ENCODE measurements around the gene IL17C.

IL17C gene

GRCh38 chr16:88638323-88639230 lies at the start of gene IL17C:
Gene IL17C (plus strand): TSS chr16:88638572. CDS start chr16:88638642, 70 bp downstream.
- intact Hi-C loops (cut with micrococcal nuclease) = loop anchor here (10.0 kb wide), 2 partner anchors 46 to 54 kb away; partner anchors contain the start of gene SNAI3
- Mint-ChIP-seq H3K9me3 (no peaks in the 10 kb centered on the region), H3K27ac (no peak within 1 kb of the TSS), H3K36me3 (ENCODE audit: low read depth) (peaks cover 20% of the 10 kb centered on the region), H3K4me3 (no peak within 1 kb of the TSS), H3K4me1 (ENCODE audit: low read depth) (peaks cover 83% of the 10 kb centered on the region), H3K27me3 (peaks cover 61% of the 10 kb centered on the region)

GRCh38 chr16:88588754-88589153 lies 49.6 kb upstream of the IL17C start:
- peaks cover 29% of the 10 kb centered on the region for H3K4me1 Mint-ChIP-seq (ENCODE audit: low read depth)
- no peaks in the 10 kb centered on the region for H3K27me3 Mint-ChIP-seq
- peaks cover 70% of the 10 kb centered on the region for H3K36me3 Mint-ChIP-seq (ENCODE audit: low read depth)
- H3K27ac Mint-ChIP-seq = no peak overlapping the region
- no peaks in the 10 kb centered on the region for H3K9me3 Mint-ChIP-seq
- no peak overlapping the region for H3K4me3 Mint-ChIP-seq
- intact Hi-C loops (cut with micrococcal nuclease) = loop anchor here (10.0 kb wide), 1 partner anchor 46 kb away; the partner anchor contains the start of gene IL17C

GRCh38 chr16:88589441-88589840 lies 48.9 kb upstream of the IL17C start:
- intact Hi-C loops (cut with micrococcal nuclease) = loop anchor here (10.0 kb wide), 1 partner anchor 45 kb away; the partner anchor contains the start of gene IL17C
- H3K4me3 Mint-ChIP-seq = no peak overlapping the region
- peaks cover 29% of the 10 kb centered on the region for H3K4me1 Mint-ChIP-seq (ENCODE audit: low read depth)
- no peaks in the 10 kb centered on the region for H3K9me3 Mint-ChIP-seq
- peaks cover 70% of the 10 kb centered on the region for H3K36me3 Mint-ChIP-seq (ENCODE audit: low read depth)
- H3K27ac Mint-ChIP-seq = no peak overlapping the region
- no peaks in the 10 kb centered on the region for H3K27me3 Mint-ChIP-seq

- peak overlapping the region; percentile 81 for H3K27ac Mint-ChIP-seq
- intact Hi-C loops (cut with micrococcal nuclease) = loop anchor here (1.0 to 10.0 kb wide), 3 partner anchors 21 to 113 kb away; partner anchors contain the start of genes CTU2, MVD, RNF166 and ZC3H18
- no peaks in the 10 kb centered on the region for H3K9me3 Mint-ChIP-seq
- H3K27me3 Mint-ChIP-seq = no peaks in the 10 kb centered on the region
- H3K4me3 Mint-ChIP-seq = peak overlapping the region; percentile 15
- H3K4me1 Mint-ChIP-seq (ENCODE audit: low read depth) = peaks cover 38% of the 10 kb centered on the region
- H3K36me3 Mint-ChIP-seq (ENCODE audit: low read depth) = peaks cover 60% of the 10 kb centered on the region
Measured at GRCh38 chr16:88591577-88592021, 46.8 kb upstream of the IL17C start.

GRCh38 chr16:88593061-88593460 lies 45.3 kb upstream of the IL17C start:
- Mint-ChIP-seq H3K27me3 (no peaks in the 10 kb centered on the region), H3K4me1 (ENCODE audit: low read depth) (peaks cover 44% of the 10 kb centered on the region), H3K36me3 (ENCODE audit: low read depth) (peaks cover 48% of the 10 kb centered on the region), H3K27ac (no peak overlapping the region), H3K4me3 (no peak overlapping the region), H3K9me3 (no peaks in the 10 kb centered on the region)
- intact Hi-C loops (cut with micrococcal nuclease) = loop anchor here (10.0 kb wide), 1 partner anchor 112 kb away; the partner anchor contains the start of genes CTU2 and RNF166

- intact Hi-C loops (cut with micrococcal nuclease) = loop anchor here (10.0 kb wide), 1 partner anchor 111 kb away; the partner anchor contains the start of genes CTU2 and RNF166
- H3K36me3 Mint-ChIP-seq (ENCODE audit: low read depth) = peaks cover 48% of the 10 kb centered on the region
- H3K27me3 Mint-ChIP-seq = no peaks in the 10 kb centered on the region
- H3K4me1 Mint-ChIP-seq (ENCODE audit: low read depth) = peaks cover 48% of the 10 kb centered on the region
- H3K4me3 Mint-ChIP-seq = no peak overlapping the region
- H3K9me3 Mint-ChIP-seq = no peaks in the 10 kb centered on the region
- no peak overlapping the region for H3K27ac Mint-ChIP-seq
Measured at GRCh38 chr16:88593489-88593888, 44.9 kb upstream of the IL17C start.

- peaks cover 50% of the 10 kb centered on the region for H3K4me1 Mint-ChIP-seq (ENCODE audit: low read depth)
- peaks cover 48% of the 10 kb centered on the region for H3K36me3 Mint-ChIP-seq (ENCODE audit: low read depth)
- no peaks in the 10 kb centered on the region for H3K27me3 Mint-ChIP-seq
- H3K27ac Mint-ChIP-seq = no peak overlapping the region
- intact Hi-C loops (cut with micrococcal nuclease) = loop anchor here (10.0 kb wide), 1 partner anchor 111 kb away; the partner anchor contains the start of genes CTU2 and RNF166
- no peak overlapping the region for H3K4me3 Mint-ChIP-seq
- H3K9me3 Mint-ChIP-seq = no peaks in the 10 kb centered on the region
Measured at GRCh38 chr16:88593910-88594309, 44.5 kb upstream of the IL17C start.

GRCh38 chr16:88595101-88595500 lies 43.3 kb upstream of the IL17C start:
- Mint-ChIP-seq H3K4me1 (ENCODE audit: low read depth) (peaks cover 57% of the 10 kb centered on the region), H3K9me3 (no peaks in the 10 kb centered on the region), H3K4me3 (no peak overlapping the region), H3K36me3 (ENCODE audit: low read depth) (peaks cover 48% of the 10 kb centered on the region), H3K27ac (no peak overlapping the region), H3K27me3 (no peaks in the 10 kb centered on the region)
- intact Hi-C loops (cut with micrococcal nuclease) = loop anchor here (10.0 kb wide), 1 partner anchor 110 kb away; the partner anchor contains the start of genes CTU2 and RNF166

GRCh38 chr16:88595921-88596320 lies 42.5 kb upstream of the IL17C start:
- Mint-ChIP-seq H3K36me3 (ENCODE audit: low read depth) (peaks cover 48% of the 10 kb centered on the region), H3K4me3 (no peak overlapping the region), H3K27ac (peak overlapping the region; percentile 70), H3K4me1 (ENCODE audit: low read depth) (peaks cover 61% of the 10 kb centered on the region), H3K27me3 (no peaks in the 10 kb centered on the region), H3K9me3 (no peaks in the 10 kb centered on the region)
- intact Hi-C loops (cut with micrococcal nuclease) = loop anchor here (10.0 kb wide), 1 partner anchor 109 kb away; the partner anchor contains the start of genes CTU2 and RNF166

GRCh38 chr16:88596483-88596882 lies 41.9 kb upstream of the IL17C start:
- H3K4me1 Mint-ChIP-seq (ENCODE audit: low read depth) = peaks cover 56% of the 10 kb centered on the region
- intact Hi-C loops (cut with micrococcal nuclease) = loop anchor here (10.0 kb wide), 1 partner anchor 108 kb away; the partner anchor contains the start of genes CTU2 and RNF166
- H3K4me3 Mint-ChIP-seq = no peak overlapping the region
- no peaks in the 10 kb centered on the region for H3K27me3 Mint-ChIP-seq
- peaks cover 52% of the 10 kb centered on the region for H3K36me3 Mint-ChIP-seq (ENCODE audit: low read depth)
- H3K27ac Mint-ChIP-seq = peak overlapping the region; percentile 70
- H3K9me3 Mint-ChIP-seq = no peaks in the 10 kb centered on the region

GRCh38 chr16:88597856-88598491 lies 40.4 kb upstream of the IL17C start:
- intact Hi-C loops (cut with micrococcal nuclease) = loop anchor here (10.0 kb wide), 1 partner anchor 107 kb away; the partner anchor contains the start of genes CTU2 and RNF166
- Mint-ChIP-seq H3K36me3 (ENCODE audit: low read depth) (peaks cover 64% of the 10 kb centered on the region), H3K4me3 (no peak overlapping the region), H3K27ac (peak overlapping the region; percentile 86), H3K9me3 (no peaks in the 10 kb centered on the region), H3K27me3 (no peaks in the 10 kb centered on the region), H3K4me1 (ENCODE audit: low read depth) (peaks cover 45% of the 10 kb centered on the region)

GRCh38 chr16:88599092-88599733 lies 39.2 kb upstream of the IL17C start:
- H3K4me1 Mint-ChIP-seq (ENCODE audit: low read depth) = peaks cover 40% of the 10 kb centered on the region
- peak overlapping the region; percentile 86 for H3K27ac Mint-ChIP-seq
- intact Hi-C loops (cut with micrococcal nuclease) = loop anchor here (10.0 kb wide), 1 partner anchor 106 kb away; the partner anchor contains the start of genes CTU2 and RNF166
- H3K9me3 Mint-ChIP-seq = no peaks in the 10 kb centered on the region
- peak overlapping the region; percentile 17 for H3K4me3 Mint-ChIP-seq
- no peaks in the 10 kb centered on the region for H3K27me3 Mint-ChIP-seq
- peaks cover 66% of the 10 kb centered on the region for H3K36me3 Mint-ChIP-seq (ENCODE audit: low read depth)

All from dendritic cell treated with granulocyte-macrophage colony-stimulating factor and Interleukin-4, amounts not matched to agents 40 ng/mL and 50 ng/mL, for 4 days (primary cell).